Measurements from ENCODE around the gene DCDC1.

DCDC1 gene

DNA sequence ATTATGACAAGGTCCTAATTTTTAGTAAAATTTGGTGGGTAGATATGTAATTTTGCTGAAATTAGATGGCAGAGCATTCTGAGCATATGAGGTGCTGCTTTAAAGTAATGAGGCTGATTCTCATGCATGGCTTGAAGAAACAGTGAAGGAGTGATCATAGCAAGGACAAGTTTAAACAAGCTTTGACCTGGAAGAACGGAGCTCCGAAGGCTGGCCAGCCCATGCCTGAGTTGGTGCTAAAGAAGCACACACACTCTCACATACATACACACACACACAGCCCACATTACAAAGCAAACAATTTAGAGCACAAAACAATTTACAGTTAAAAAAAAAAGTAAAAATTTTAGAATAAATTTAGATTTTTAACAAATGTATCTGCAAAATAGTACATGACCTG is 150.7 kb downstream of the DCDC1 start:
- intact Hi-C loops (cut with DNase I; ENCODE audit: low total_unique reads), result no loop called here
- H3K27me3 ChIP-seq, result no peaks in the 10 kb centered on the region
- TF ChIP-seq, protein P1, sequence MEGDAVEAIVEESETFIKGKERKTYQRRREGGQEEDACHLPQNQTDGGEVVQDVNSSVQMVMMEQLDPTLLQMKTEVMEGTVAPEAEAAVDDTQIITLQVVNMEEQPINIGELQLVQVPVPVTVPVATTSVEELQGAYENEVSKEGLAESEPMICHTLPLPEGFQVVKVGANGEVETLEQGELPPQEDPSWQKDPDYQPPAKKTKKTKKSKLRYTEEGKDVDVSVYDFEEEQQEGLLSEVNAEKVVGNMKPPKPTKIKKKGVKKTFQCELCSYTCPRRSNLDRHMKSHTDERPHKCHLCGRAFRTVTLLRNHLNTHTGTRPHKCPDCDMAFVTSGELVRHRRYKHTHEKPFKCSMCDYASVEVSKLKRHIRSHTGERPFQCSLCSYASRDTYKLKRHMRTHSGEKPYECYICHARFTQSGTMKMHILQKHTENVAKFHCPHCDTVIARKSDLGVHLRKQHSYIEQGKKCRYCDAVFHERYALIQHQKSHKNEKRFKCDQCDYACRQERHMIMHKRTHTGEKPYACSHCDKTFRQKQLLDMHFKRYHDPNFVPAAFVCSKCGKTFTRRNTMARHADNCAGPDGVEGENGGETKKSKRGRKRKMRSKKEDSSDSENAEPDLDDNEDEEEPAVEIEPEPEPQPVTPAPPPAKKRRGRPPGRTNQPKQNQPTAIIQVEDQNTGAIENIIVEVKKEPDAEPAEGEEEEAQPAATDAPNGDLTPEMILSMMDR (IDR thresholded peaks at IDR 0.05), result no peak
- H3K27ac ChIP-seq, result no peak overlapping the region
- no peaks in the 10 kb centered on the region for H3K36me3 ChIP-seq
- H3K4me3 ChIP-seq, result no peak overlapping the region
- DNase-seq, result no peak
- H3K4me1 ChIP-seq, result no peaks in the 10 kb centered on the region
- H3K9me3 ChIP-seq, result no peaks in the 10 kb centered on the region

DNA sequence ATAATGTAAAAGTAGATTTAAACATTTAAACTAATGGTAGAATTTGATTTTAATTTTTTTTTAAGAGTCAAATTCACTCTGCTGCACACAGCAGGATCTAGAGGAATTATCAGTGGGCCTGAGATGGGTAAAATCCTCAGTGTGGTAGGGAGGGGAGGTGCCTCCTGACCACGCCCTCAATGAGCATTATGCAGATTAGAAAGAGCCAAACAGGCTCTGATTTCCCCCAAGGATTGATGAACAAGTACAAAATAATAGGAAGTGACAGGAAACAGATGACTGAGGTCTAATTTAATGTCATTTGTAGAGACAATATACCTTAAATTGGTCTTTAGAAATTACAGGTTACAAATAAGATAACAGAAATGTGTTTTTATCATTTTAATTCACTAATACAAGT is 155.2 kb downstream of the DCDC1 start:
- H3K27me3 ChIP-seq, result no peaks in the 10 kb centered on the region
- TF ChIP-seq, protein P1 (IDR thresholded peaks at IDR 0.05), result no peak
- no peak overlapping the region for H3K27ac ChIP-seq
- H3K4me1 ChIP-seq, result no peaks in the 10 kb centered on the region
- no peak for DNase-seq
- intact Hi-C loops (cut with DNase I; ENCODE audit: low total_unique reads), result no loop called here
- no peaks in the 10 kb centered on the region for H3K9me3 ChIP-seq
- no peaks in the 10 kb centered on the region for H3K36me3 ChIP-seq
- no peak overlapping the region for H3K4me3 ChIP-seq

DNA sequence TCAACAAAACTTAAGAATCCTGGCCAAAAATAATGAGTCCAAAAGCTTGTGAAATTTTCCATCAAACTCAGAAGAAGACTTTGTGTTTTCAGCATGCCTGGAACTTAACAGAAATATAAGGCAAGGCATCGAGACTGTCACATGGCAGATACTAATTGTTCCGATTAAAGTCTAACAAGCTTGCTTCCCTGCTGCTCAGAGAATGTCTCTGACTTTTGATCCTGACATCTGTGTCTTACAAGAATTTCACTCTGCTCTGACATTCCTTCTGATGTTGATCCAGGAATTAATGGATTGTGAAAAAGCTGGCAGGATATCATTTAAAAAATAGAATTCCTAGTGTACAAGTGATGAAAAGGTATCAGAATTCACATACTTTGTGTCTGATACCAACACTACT is 170.2 kb downstream of the DCDC1 start:
- Histone ChIP-seq H3K27ac (no peak overlapping the region), H3K4me3 (no peak overlapping the region), H3K4me1 (no peaks in the 10 kb centered on the region), H3K27me3 (no peaks in the 10 kb centered on the region), H3K9me3 (no peaks in the 10 kb centered on the region), H3K36me3 (no peaks in the 10 kb centered on the region)
- no peak for DNase-seq
- intact Hi-C loops (cut with DNase I; ENCODE audit: low total_unique reads), result no loop called here
- TF ChIP-seq, protein P1 (IDR thresholded peaks at IDR 0.05), result no peak

- H3K4me1 ChIP-seq, result no peaks in the 10 kb centered on the region
- no peak for DNase-seq
- peaks cover 0 to 10% (median 5%) of the 10 kb centered on the region in 3 donors for H3K9me3 ChIP-seq
- intact Hi-C loops (cut with DNase I; ENCODE audit: low total_unique reads), result no loop called here
- TF ChIP-seq, protein P1 (IDR thresholded peaks at IDR 0.05), result no peak
- no peaks in the 10 kb centered on the region for H3K27me3 ChIP-seq
- H3K4me3 ChIP-seq, result no peak overlapping the region
- H3K36me3 ChIP-seq, result no peaks in the 10 kb centered on the region
- H3K27ac ChIP-seq, result no peak overlapping the region
Measured at GRCh38 chr11:31173926-31174680, 195.4 kb downstream of the DCDC1 start.

- no peaks in the 10 kb centered on the region for H3K9me3 ChIP-seq
- no peak for DNase-seq
- H3K36me3 ChIP-seq, result no peaks in the 10 kb centered on the region
- H3K4me1 ChIP-seq, result no peaks in the 10 kb centered on the region
- no peak overlapping the region for H3K27ac ChIP-seq
- H3K27me3 ChIP-seq, result no peaks in the 10 kb centered on the region
- TF ChIP-seq, protein P1 (IDR thresholded peaks at IDR 0.05), result no peak
- intact Hi-C loops (cut with DNase I; ENCODE audit: low total_unique reads), result no loop called here
- H3K4me3 ChIP-seq, result no peak overlapping the region
Measured at GRCh38 chr11:31160504-31161422, 208.8 kb downstream of the DCDC1 start.

All from tibial artery (tissue), 4 donors.